Thyroid gland (tissue), 4 donors: ENCODE results near the gene FGGY. TPM values are rescaled to one million over a fixed set of nuclear protein-coding genes. Genes with fewer than 3 reads are reported as not detected.
"Not testable (repeated sequence)": the region's sequence is repeated elsewhere in the genome, so short reads cannot be mapped to it uniquely, and the experiment has no call there.

Experiments used
- DNase-seq, 2 donors: peaks; one replicate each; pipeline ENCODE4 v3.0.0-alpha.2; 2019
- H3K27ac ChIP-seq, 3 donors: fragments of 200-600 bp; sonication (generic); 1 replicate in 2 of 3; 2 replicates in 1 of 3; pipeline ENCODE4 v1.5.1; 2016 to 2019; ENCODE audit warnings: mild to moderate bottlenecking in 1 of 3, moderate library complexity in 1 of 3
- H3K27me3 ChIP-seq: fragments of 200-600 bp; sonication (generic); one replicate; pipeline ENCODE4 v1.5.1; 2019
- H3K36me3 ChIP-seq, 2 donors: fragments of 200-600 bp; sonication (generic); one replicate each; pipeline ENCODE4 v1.5.1; 2016 to 2019
- H3K4me1 ChIP-seq, 2 donors: fragments of 200-600 bp; sonication (generic); one replicate each; pipeline ENCODE4 v1.5.1; 2017 to 2019
- H3K4me3 ChIP-seq, 3 donors: fragments of 200-600 bp; sonication (generic); replicated peaks in 1 of 3; 1 replicate in 2 of 3; 2 replicates in 1 of 3; pipeline ENCODE4 v1.5.1; 2016; ENCODE audit warnings: mild to moderate bottlenecking in 1 of 3
- H3K9me3 ChIP-seq: fragments of 200-600 bp; sonication (generic); one replicate; pipeline ENCODE4 v1.5.1; 2017
- POLR2A ChIP-seq, 2 donors: fragments of 450-650 bp; IDR thresholded peaks; one replicate each; pipeline ENCODE4 v1.6.1; 2017; ENCODE audit warnings: antibody characterized with exemption in 2 of 2, mild to moderate bottlenecking in 2 of 2, moderate library complexity in 1 of 2
- WGBS, 2 donors: methylation state at CpG; one replicate each; pipeline ENCODE4 v1.1.5; 2017; 5-methylcytosine and 5-hydroxymethylcytosine counted together
- intact Hi-C: fragments of 100-400 bp; cut with DNase I; formaldehyde crosslinking; loops from one replicate; pipeline ENCODE4 v1.15.1; 2023
- total RNA-seq, 4 donors: library from RNA; depleted of rRNA; stranded (reverse); fragments of >200 nt; gene quantifications; one replicate each; pipeline ENCODE4 v1.2.3, GENCODE V29; 2016
- TF ChIP-seq, protein P1 (sequence below), 6 experiments: fragments of 200-600 bp in 3 of 6; fragments of 450-650 bp in 3 of 6; sonication (generic) in 3 of 6; IDR thresholded peaks; one replicate each; pipeline ENCODE4 v1.5.1; 2016 to 2019; ENCODE audit warnings: antibody characterized with exemption in 6 of 6, mild to moderate bottlenecking in 2 of 6, inconsistent platforms in 1 of 6, moderate library complexity in 1 of 6

Gene FGGY
- total RNA-seq, 4 donors from 2014 or later = 24.6 to 46.1 (median 36.4) TPM

DNA sequence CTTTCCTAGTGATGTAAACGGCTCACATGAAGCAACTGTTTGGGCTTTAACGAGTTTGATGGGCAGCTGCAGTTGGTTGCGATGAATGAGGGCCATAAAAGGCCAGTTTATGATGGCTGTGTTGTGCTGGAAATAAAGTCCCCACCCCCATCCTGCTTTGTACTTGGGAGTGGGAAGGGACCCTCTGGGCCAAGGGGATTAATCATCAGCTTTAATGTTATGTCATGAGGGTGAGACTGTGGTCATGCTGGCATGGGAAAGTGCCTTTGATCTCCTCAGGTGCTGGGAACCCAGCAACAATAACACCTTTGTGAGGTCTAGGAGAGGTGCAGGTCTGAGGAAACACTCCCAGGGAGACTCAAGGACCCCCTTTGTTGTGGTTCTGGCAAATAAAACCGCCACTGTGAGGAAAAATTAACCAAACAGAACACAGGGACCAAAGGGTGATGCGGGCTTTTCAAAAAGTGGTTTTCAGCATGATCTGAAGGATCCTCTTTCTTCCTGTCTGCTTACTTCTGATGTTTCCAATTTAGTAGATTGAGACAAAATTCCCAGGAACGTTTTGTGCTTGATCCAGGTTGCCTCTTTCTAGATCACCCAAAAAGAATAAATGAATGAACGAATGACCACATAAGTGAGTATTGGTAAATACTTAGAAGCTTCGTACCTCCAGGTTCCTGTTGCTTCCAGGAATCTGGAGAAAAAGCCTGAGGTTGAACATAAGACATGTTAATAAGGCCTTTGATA, 260.1 kb downstream of the FGGY start:
- 84 to 92% methylated on average over 8 of the region's 8 CpGs for WGBS, 2 donors
- H3K36me3 ChIP-seq = no peaks in the 10 kb centered on the region
- no peak overlapping the region for H3K27ac ChIP-seq
- no peaks in the 10 kb centered on the region for H3K9me3 ChIP-seq
- no peak overlapping the region for H3K4me3 ChIP-seq
- no peaks in the 10 kb centered on the region for H3K27me3 ChIP-seq
- no peak for TF ChIP-seq POLR2A (IDR thresholded peaks at IDR 0.05)
- no peak for DNase-seq
- H3K4me1 ChIP-seq = peaks cover 4 to 11% of the 10 kb centered on the region in 2 donors
- intact Hi-C loops = no loop called here

- H3K4me1 ChIP-seq = peaks cover 4 to 11% of the 10 kb centered on the region in 2 donors
- no peaks in the 10 kb centered on the region for H3K27me3 ChIP-seq
- 83 to 88% methylated on average over 1 of the region's 1 CpG for WGBS, 2 donors
- no peak for DNase-seq
- H3K36me3 ChIP-seq = no peaks in the 10 kb centered on the region
- no peak overlapping the region for H3K27ac ChIP-seq
- no peak overlapping the region for H3K4me3 ChIP-seq
- intact Hi-C loops = no loop called here
- TF ChIP-seq, protein P1, sequence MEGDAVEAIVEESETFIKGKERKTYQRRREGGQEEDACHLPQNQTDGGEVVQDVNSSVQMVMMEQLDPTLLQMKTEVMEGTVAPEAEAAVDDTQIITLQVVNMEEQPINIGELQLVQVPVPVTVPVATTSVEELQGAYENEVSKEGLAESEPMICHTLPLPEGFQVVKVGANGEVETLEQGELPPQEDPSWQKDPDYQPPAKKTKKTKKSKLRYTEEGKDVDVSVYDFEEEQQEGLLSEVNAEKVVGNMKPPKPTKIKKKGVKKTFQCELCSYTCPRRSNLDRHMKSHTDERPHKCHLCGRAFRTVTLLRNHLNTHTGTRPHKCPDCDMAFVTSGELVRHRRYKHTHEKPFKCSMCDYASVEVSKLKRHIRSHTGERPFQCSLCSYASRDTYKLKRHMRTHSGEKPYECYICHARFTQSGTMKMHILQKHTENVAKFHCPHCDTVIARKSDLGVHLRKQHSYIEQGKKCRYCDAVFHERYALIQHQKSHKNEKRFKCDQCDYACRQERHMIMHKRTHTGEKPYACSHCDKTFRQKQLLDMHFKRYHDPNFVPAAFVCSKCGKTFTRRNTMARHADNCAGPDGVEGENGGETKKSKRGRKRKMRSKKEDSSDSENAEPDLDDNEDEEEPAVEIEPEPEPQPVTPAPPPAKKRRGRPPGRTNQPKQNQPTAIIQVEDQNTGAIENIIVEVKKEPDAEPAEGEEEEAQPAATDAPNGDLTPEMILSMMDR (IDR thresholded peaks at IDR 0.05) = no peak
- TF ChIP-seq POLR2A (IDR thresholded peaks at IDR 0.05) = no peak
- H3K9me3 ChIP-seq = no peaks in the 10 kb centered on the region
These were observed 260.6 kb downstream of the FGGY start for GRCh38 chr1:59557549-59557885.

GRCh38 chr1:59558580-59558979, 261.7 kb downstream of the FGGY start:
- H3K27ac ChIP-seq, H3K4me3 ChIP-seq, intact Hi-C loops, H3K27me3 ChIP-seq, H3K36me3 ChIP-seq, H3K9me3 ChIP-seq, DNase-seq: not testable (repeated sequence)
- WGBS, 2 donors = 90 to 96% methylated on average over 3 of the region's 3 CpGs
- H3K4me1 ChIP-seq = peaks cover 4 to 11% of the 10 kb centered on the region in 2 donors

- Histone ChIP-seq H3K27me3 (no peaks in the 10 kb centered on the region), H3K4me3 (no peak overlapping the region), H3K36me3 (no peaks in the 10 kb centered on the region), H3K27ac (no peak overlapping the region), H3K9me3 (no peaks in the 10 kb centered on the region), H3K4me1 (peaks cover 4 to 11% of the 10 kb centered on the region in 2 donors)
- intact Hi-C loops = no loop called here
- TF ChIP-seq POLR2A (IDR thresholded peaks at IDR 0.05) = no peak
- TF ChIP-seq, protein P1 (IDR thresholded peaks at IDR 0.05) = no peak
- peak; percentile 35 to 46 for DNase-seq
- WGBS, 2 donors = 56 to 80% methylated on average over 6 of the region's 6 CpGs
These were observed 264.0 kb downstream of the FGGY start for GRCh38 chr1:59560807-59561450.

- Histone ChIP-seq H3K36me3 (no peaks in the 10 kb centered on the region), H3K4me1 (peaks cover 4 to 11% of the 10 kb centered on the region in 2 donors), H3K4me3 (no peak overlapping the region), H3K27ac (no peak overlapping the region), H3K27me3 (no peaks in the 10 kb centered on the region), H3K9me3 (no peaks in the 10 kb centered on the region)
- 89 to 95% methylated on average over 1 of the region's 1 CpG for WGBS, 2 donors
- TF ChIP-seq, protein P1 (IDR thresholded peaks at IDR 0.05) = no peak
- TF ChIP-seq POLR2A (IDR thresholded peaks at IDR 0.05) = no peak
- no peak for DNase-seq
- intact Hi-C loops = no loop called here
These were observed 264.9 kb downstream of the FGGY start for GRCh38 chr1:59561796-59562195.

DNA sequence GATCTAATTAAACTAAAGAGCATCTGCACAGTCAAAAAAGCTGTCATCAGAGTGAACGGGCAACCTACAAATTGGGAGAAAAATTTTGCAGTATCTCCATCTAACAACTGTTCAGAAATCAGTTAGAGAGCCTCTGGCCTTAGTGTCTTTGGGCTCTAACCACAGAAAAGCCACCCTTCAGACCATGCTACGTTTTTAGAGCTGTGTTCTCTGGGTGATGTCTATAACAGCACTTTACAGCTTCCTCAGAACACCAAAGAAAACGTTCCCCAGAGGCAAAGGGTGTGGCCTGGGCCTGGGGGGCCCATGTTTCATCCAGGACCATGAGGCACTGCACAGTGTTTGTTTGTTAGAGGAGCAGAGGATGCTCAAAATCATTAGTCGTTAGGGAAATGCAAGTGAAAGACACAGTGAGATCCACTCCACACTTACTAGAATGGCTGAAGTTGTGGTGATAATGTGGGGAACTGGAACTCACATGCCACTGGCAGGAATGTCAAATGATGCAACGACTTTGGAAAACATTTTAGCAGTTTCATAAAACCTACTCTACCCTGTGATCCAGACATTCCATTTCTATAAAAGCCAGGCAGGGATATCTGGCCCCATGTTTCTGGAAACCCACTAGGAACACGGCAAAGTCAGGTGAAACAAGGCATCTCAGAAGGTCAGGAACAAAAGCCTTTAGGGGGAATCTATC, 267.4 kb downstream of the FGGY start:
- Histone ChIP-seq H3K4me3 (no peak overlapping the region), H3K4me1 (peaks cover 4 to 11% of the 10 kb centered on the region in 2 donors), H3K9me3 (no peaks in the 10 kb centered on the region), H3K27me3 (no peaks in the 10 kb centered on the region), H3K36me3 (no peaks in the 10 kb centered on the region), H3K27ac (no peak overlapping the region)
- intact Hi-C loops = no loop called here
- 78 to 80% methylated on average over 6 of the region's 6 CpGs for WGBS, 2 donors
- no peak for DNase-seq
- TF ChIP-seq, protein P1 (IDR thresholded peaks at IDR 0.05) = no peak
- TF ChIP-seq POLR2A (IDR thresholded peaks at IDR 0.05) = no peak
